H1 (cell line): Measurements from ENCODE around the gene PTGIS. TPM values are rescaled to one million over a fixed set of nuclear protein-coding genes. Genes with fewer than 3 reads are reported as not detected.

Source experiments
- CTCF ChIA-PET: fragments of 300-600 bp; sonication (Branson Sonifier 250); formaldehyde crosslinking; loops from one replicate; lab custom pipeline; 2021; ENCODE audit not compliant: partially characterized antibody; lab: Charles Lee
- POLR2A ChIA-PET: fragments of 300-600 bp; sonication (Branson Sonifier 250); formaldehyde crosslinking; loops from one replicate; lab custom pipeline; 2021; ENCODE audit warnings: inconsistent platforms; ENCODE audit not compliant: partially characterized antibody; lab: Charles Lee
- DNase-seq, 2 experiments: peaks; one replicate each; pipeline versions ENCODE4 v3.0.0 to v3.0.0-alpha.2; 2010 to 2022; ENCODE audit warnings: low spot score in 2 of 2, low read depth in 1 of 2, mixed read lengths in 1 of 2
- FAIRE-seq: peaks from 2 replicates; lab custom pipeline; 2011; peaks lifted over from hg19 to GRCh38; lab: Jason Lieb, UNC
- H2AFZ ChIP-seq: 2 replicates; pipeline ENCODE4 v1.8.1; 2012; ENCODE audit warnings: low read length, inconsistent platforms
- H2AK5ac ChIP-seq: 2 replicates; pipeline ENCODE4 v1.6.1; 2013; ENCODE audit warnings: low read depth, low read length
- H2BK120ac ChIP-seq: replicated peaks from 2 replicates; pipeline ENCODE3; 2013; ENCODE audit warnings: low read depth, low read length, inconsistent platforms
- H2BK12ac ChIP-seq: 2 replicates; pipeline ENCODE4 v1.6.1; 2013; ENCODE audit warnings: low read depth, low read length
- H2BK15ac ChIP-seq: 2 replicates; pipeline ENCODE4 v1.6.1; 2013; ENCODE audit warnings: low read length
- H2BK20ac ChIP-seq: 2 replicates; pipeline ENCODE4 v1.6.1; 2013; ENCODE audit warnings: low read length
- H2BK5ac ChIP-seq: 2 replicates; pipeline ENCODE4 v1.6.1; 2013; ENCODE audit warnings: low read depth, low read length
- H3K14ac ChIP-seq: 2 replicates; pipeline ENCODE4 v1.6.1; 2013; ENCODE audit warnings: inconsistent platforms; ENCODE audit not compliant: insufficient read length
- H3K18ac ChIP-seq: 2 replicates; pipeline ENCODE4 v1.6.1; 2013; ENCODE audit warnings: low read length; ENCODE audit errors: extremely low read depth
- H3K23ac ChIP-seq: 2 replicates; pipeline ENCODE4 v1.6.1; 2013; ENCODE audit warnings: inconsistent platforms; ENCODE audit not compliant: insufficient read length
- H3K23me2 ChIP-seq: 2 replicates; pipeline ENCODE4 v1.6.1; 2013; ENCODE audit warnings: low read depth, low read length
- H3K27ac ChIP-seq: 2 replicates; pipeline ENCODE4 v1.6.1; 2011; ENCODE audit warnings: low read depth, low read length, inconsistent platforms
- H3K27me3 ChIP-seq, 4 experiments: replicated peaks in 1 of 4; 1 replicate in 1 of 4; 2 replicates in 3 of 4; pipeline versions ENCODE4 v1.6.1 to v1.8.1; 2011 to 2013; ENCODE audit warnings: low read length in 3 of 4, mild to moderate bottlenecking in 3 of 4, inconsistent platforms in 2 of 4, mixed read lengths in 2 of 4, moderate library complexity in 1 of 4; ENCODE audit not compliant: control insufficient read depth in 3 of 4, insufficient read depth in 3 of 4; ENCODE audit errors: extremely low read depth in 1 of 4
- H3K36me3 ChIP-seq, 4 experiments: 2 replicates each; pipeline versions ENCODE4 v1.6.1 to v1.8.1; 2011 to 2013; ENCODE audit warnings: mild to moderate bottlenecking in 4 of 4, low read length in 3 of 4, moderate library complexity in 2 of 4, control low read depth in 1 of 4, inconsistent platforms in 1 of 4; ENCODE audit not compliant: insufficient read depth in 4 of 4, control insufficient read depth in 2 of 4
- H3K4ac ChIP-seq: replicated peaks from 2 replicates; pipeline ENCODE3; 2013; ENCODE audit warnings: low read length, low read depth, mixed read lengths, inconsistent platforms; ENCODE audit not compliant: insufficient read length
- H3K4me1 ChIP-seq, 4 experiments: replicated peaks in 1 of 4; 1 replicate in 1 of 4; 2 replicates in 3 of 4; pipeline versions ENCODE4 v1.6.1 to v1.8.1; 2011 to 2013; ENCODE audit warnings: low read length in 3 of 4, inconsistent platforms in 2 of 4, mixed read lengths in 1 of 4; ENCODE audit not compliant: insufficient read depth in 4 of 4, control insufficient read depth in 3 of 4
- H3K4me2 ChIP-seq, 2 experiments: 2 replicates each; pipeline versions ENCODE4 v1.6.1 to v1.8.1; 2011 to 2013; ENCODE audit warnings: low read depth in 2 of 2, low read length in 2 of 2, control low read depth in 1 of 2, inconsistent platforms in 1 of 2, mild to moderate bottlenecking in 1 of 2; ENCODE audit not compliant: insufficient read depth in 1 of 2
- H3K4me3 ChIP-seq, 4 experiments: fragments of 200-600, 300-600 bp in 1 of 4; sonication (generic), shearing (Covaris generic), sonication (Bioruptor Twin) in 1 of 4; 2 replicates each; pipeline versions ENCODE4 v1.5.1 to v1.8.1; 2011 to 2016; ENCODE audit warnings: low read length in 4 of 4, low read depth in 3 of 4, control low read depth in 2 of 4, inconsistent platforms in 2 of 4, mild to moderate bottlenecking in 2 of 4, mixed read lengths in 1 of 4, moderate library complexity in 1 of 4; ENCODE audit not compliant: insufficient read depth in 2 of 4; ENCODE audit errors: extremely low read depth in 1 of 4
- H3K56ac ChIP-seq: replicated peaks from 2 replicates; pipeline ENCODE3; 2013; ENCODE audit warnings: low read depth, mild to moderate bottlenecking, mixed read lengths, low read length, inconsistent platforms; ENCODE audit not compliant: insufficient read length
- H3K79me1 ChIP-seq: 2 replicates; pipeline ENCODE4 v1.6.1; 2013; ENCODE audit warnings: low read depth, low read length, control low read depth
- H3K79me2 ChIP-seq, 2 experiments: 2 replicates each; pipeline versions ENCODE4 v1.6.1 to v1.8.1; 2012 to 2013; ENCODE audit warnings: low read length in 2 of 2, mild to moderate bottlenecking in 2 of 2, inconsistent platforms in 1 of 2; ENCODE audit not compliant: insufficient read depth in 2 of 2, control insufficient read depth in 1 of 2
- H3K9ac ChIP-seq, 4 experiments: replicated peaks in 1 of 4; 1 replicate in 1 of 4; 2 replicates in 3 of 4; pipeline versions ENCODE4 v1.6.1 to v1.8.1; 2011 to 2013; ENCODE audit warnings: low read depth in 3 of 4, low read length in 3 of 4, control low read depth in 2 of 4, mild to moderate bottlenecking in 2 of 4, moderate library complexity in 2 of 4, inconsistent platforms in 1 of 4; ENCODE audit errors: extremely low read depth in 1 of 4
- H3K9me3 ChIP-seq, 2 experiments: 2 replicates each; pipeline versions ENCODE4 v1.6.1 to v1.8.1; 2012 to 2013; ENCODE audit warnings: mild to moderate bottlenecking in 2 of 2, moderate library complexity in 2 of 2, control low read depth in 1 of 2, inconsistent platforms in 1 of 2, low read depth in 1 of 2, low read length in 1 of 2, mixed read lengths in 1 of 2; ENCODE audit not compliant: insufficient read depth in 2 of 2
- H4K20me1 ChIP-seq, 2 experiments: replicated peaks in 1 of 2; 2 replicates each; pipeline versions ENCODE3 to v1.8.1; 2011 to 2013; ENCODE audit warnings: inconsistent platforms in 2 of 2, low read length in 2 of 2, mild to moderate bottlenecking in 1 of 2; ENCODE audit not compliant: insufficient read depth in 2 of 2, control insufficient read depth in 1 of 2
- H4K5ac ChIP-seq: 2 replicates; pipeline ENCODE4 v1.6.1; 2013; ENCODE audit warnings: low read length, low read depth, mixed read lengths, inconsistent platforms; ENCODE audit not compliant: insufficient read length
- H4K8ac ChIP-seq: 2 replicates; pipeline ENCODE4 v1.8.0; 2013; ENCODE audit warnings: mild to moderate bottlenecking, moderate library complexity, low read length, inconsistent platforms; ENCODE audit not compliant: insufficient read depth; ENCODE audit errors: extremely low read depth
- H4K91ac ChIP-seq: replicated peaks from 2 replicates; pipeline ENCODE3; 2013; ENCODE audit warnings: low read length, mixed read lengths, inconsistent platforms; ENCODE audit not compliant: insufficient read length
- GABPA ChIP-seq: IDR thresholded peaks from 2 replicates; pipeline ENCODE4 v1.6.1; 2011; ENCODE audit warnings: mild to moderate bottlenecking, low read length, moderate library complexity, borderline replicate concordance; ENCODE audit not compliant: insufficient read depth
- HDAC6 ChIP-seq: IDR thresholded peaks from one replicate; pipeline ENCODE4 v1.7.1; 2012; ENCODE audit warnings: low read depth, mild to moderate bottlenecking, inconsistent platforms, low read length, moderate library complexity
- JUN ChIP-seq: IDR thresholded peaks from 2 replicates; pipeline ENCODE4 v1.6.1; 2011; ENCODE audit warnings: low read depth, mild to moderate bottlenecking, improper control_type of control experiment, low read length
- JUND ChIP-seq: IDR thresholded peaks from 2 replicates; pipeline ENCODE4 v1.6.1; 2011; ENCODE audit warnings: mild to moderate bottlenecking, improper control_type of control experiment, low read length
- PHF8 ChIP-seq: fragments of 200-600 bp; sonication (generic); conservative IDR thresholded peaks from 2 replicates; pipeline ENCODE4 v1.7.1; 2012; ENCODE audit warnings: low read depth, mild to moderate bottlenecking, inconsistent platforms, low read length, moderate library complexity
- SIRT6 ChIP-seq: IDR thresholded peaks from one replicate; pipeline ENCODE4 v1.7.1; 2012; ENCODE audit warnings: low read length, inconsistent platforms
- SP1 ChIP-seq: IDR thresholded peaks from 2 replicates; pipeline ENCODE4 v1.6.1; 2011; ENCODE audit warnings: low read depth, low read length
- SP2 ChIP-seq: IDR thresholded peaks from 2 replicates; pipeline ENCODE4 v1.6.1; 2012; ENCODE audit warnings: mild to moderate bottlenecking, low read length, inconsistent platforms
- WGBS, 2 experiments: shearing (Covaris generic) in 1 of 2; methylation state at CpG; one replicate each; pipeline versions ENCODE4 v1.1.6 to v1.1.7; 2013 to 2015; ENCODE audit warnings: low lambda C conversion rate in 2 of 2, mixed read lengths in 2 of 2, inconsistent platforms in 1 of 2, low coverage in 1 of 2, missing lambda C conversion rate in 1 of 2; ENCODE audit not compliant: insufficient replicate concordance in 2 of 2, insufficient coverage in 1 of 2, insufficient read length in 1 of 2; ENCODE audit errors: extremely low coverage in 1 of 2, missing lambda C conversion rate in 1 of 2; 5-methylcytosine and 5-hydroxymethylcytosine counted together
- polyA plus RNA-seq, 7 experiments: library from polyadenylated mRNA; depleted of rRNA in 3 of 7; stranded (reverse) in 5 of 7; unstranded in 2 of 7; fragments of >200 nt in 5 of 7; fragments of 200-250 nt in 2 of 7; gene quantifications; 1 replicate in 5 of 7; 2 replicates in 1 of 7; 4 replicates in 1 of 7; pipeline versions ENCODE4 v1.2.1 to v1.2.3, GENCODE V29; 2011 to 2013; ENCODE audit warnings: missing spikeins in 2 of 7, mixed read lengths in 2 of 7
- total RNA-seq: library from RNA; stranded (reverse); fragmentation: NEBNext Ultra II Directional; extraction: Animal tissue kit (Norgen Biotek cat#: 25700); gene quantifications from 2 replicates; pipeline ENCODE4 v1.2.1, GENCODE V29; 2021

The PTGIS gene
- total and polyA plus RNA-seq, 2 of the 8 experiments (the other 6 are each of a cell fraction or from before 2014, with no cell fraction given), result 29.9 to 35.5 TPM

DNA sequence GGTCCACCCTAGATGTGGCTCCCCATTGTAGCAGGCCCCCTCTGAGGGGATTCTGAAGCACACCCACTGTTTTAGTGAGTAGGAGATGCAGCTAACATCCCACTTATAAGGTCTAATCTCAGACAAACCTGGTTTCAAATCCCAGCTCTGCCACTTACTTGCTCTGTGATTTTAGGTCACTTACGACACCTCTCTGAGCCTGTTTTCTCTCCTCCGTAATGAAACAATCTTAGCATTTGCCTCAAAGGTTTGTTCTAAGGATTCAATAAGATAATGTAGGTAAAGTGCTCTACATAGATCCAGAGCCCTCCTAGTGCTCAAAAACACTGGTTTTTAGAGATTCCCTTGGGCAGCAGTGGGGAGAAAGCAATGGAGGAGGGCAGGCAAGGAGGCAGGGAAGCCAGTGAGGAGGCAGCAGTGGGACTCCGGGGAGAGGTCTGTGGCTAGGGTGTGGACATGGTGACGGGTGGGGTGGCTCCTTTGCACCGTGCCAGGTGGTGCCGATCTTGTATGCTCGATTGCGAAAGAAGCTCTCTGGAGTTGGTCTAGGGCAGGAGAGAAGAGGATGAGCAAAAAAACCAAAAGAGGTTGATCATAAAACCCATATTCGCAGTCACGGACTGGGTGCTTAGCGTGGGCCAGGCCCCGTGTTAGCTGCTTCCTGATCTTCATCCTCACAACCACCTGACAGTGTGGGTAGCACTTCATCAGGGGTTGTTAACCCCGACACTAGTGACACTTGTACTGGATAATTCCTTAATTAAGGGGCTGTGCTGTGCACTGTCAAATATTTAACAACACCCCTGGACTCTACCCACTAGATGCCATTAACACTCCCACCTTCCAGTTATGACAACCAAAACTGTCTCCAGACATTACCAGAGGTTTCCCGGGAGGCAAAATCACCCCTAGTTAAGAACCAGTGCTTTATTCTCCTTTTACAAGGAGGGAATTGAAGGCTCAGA, 16.8 kb upstream of the PTGIS start:
- no peak overlapping the region for H3K4me3 ChIP-seq
- no peak overlapping the region for H3K9ac ChIP-seq
- no peaks in the 10 kb centered on the region for H3K36me3 ChIP-seq
- no peaks in the 10 kb centered on the region for H4K20me1 ChIP-seq
- H4K8ac ChIP-seq, result no peak overlapping the region
- no peaks in the 10 kb centered on the region for H3K79me1 ChIP-seq
- H3K18ac ChIP-seq, result no peak overlapping the region
- no peaks in the 10 kb centered on the region for H3K23me2 ChIP-seq
- DNase-seq (no peak), FAIRE-seq (no peak)
- H2AK5ac ChIP-seq, result no peak overlapping the region
- no peak overlapping the region for H4K91ac ChIP-seq
- no peak overlapping the region for H2BK20ac ChIP-seq
- no peak overlapping the region for H4K5ac ChIP-seq
- no peak overlapping the region for H3K4ac ChIP-seq
- H2AFZ ChIP-seq, result no peak overlapping the region
- no peak overlapping the region for H2BK15ac ChIP-seq
- no peak for TF ChIP-seq PHF8
- no peak for TF ChIP-seq SIRT6
- TF ChIP-seq JUN, result no peak
- TF ChIP-seq JUND, result no peak
- no peak for TF ChIP-seq GABPA
- TF ChIP-seq SP2, result no peak
- no peak for TF ChIP-seq SP1
- no peak for TF ChIP-seq HDAC6
- H3K56ac ChIP-seq, result no peak overlapping the region
- no peak overlapping the region for H2BK5ac ChIP-seq
- H3K23ac ChIP-seq, result no peak overlapping the region
- POLR2A ChIA-PET, result interaction anchor here (1.4 kb wide), 1 partner anchor 16 kb away, joined by 6 read pairs; no protein-coding TSS in a partner anchor
- no peak overlapping the region for H2BK12ac ChIP-seq
- no peaks in the 10 kb centered on the region for H3K27me3 ChIP-seq
- 93% methylated on average over 14 of the region's 14 CpGs; no CpG with 5 or more reads in 1 of the 2 experiments for WGBS, 2 experiments
- peaks cover 0 to 6% (median 3%) of the 10 kb centered on the region in 4 experiments; a peak in 5 of 7 replicates for H3K4me1 ChIP-seq
- no peaks in the 10 kb centered on the region for H3K79me2 ChIP-seq
- no peak overlapping the region for H3K4me2 ChIP-seq
- CTCF ChIA-PET, result interaction anchor here (0.7 to 11.2 kb wide), 10 partner anchors 11 to 303 kb away, joined by 3 to 88 read pairs (median 5); no protein-coding TSS in a partner anchor
- no peak overlapping the region for H2BK120ac ChIP-seq
- no peak overlapping the region for H3K14ac ChIP-seq
- H3K9me3 ChIP-seq, result peaks cover 3 to 4% of the 10 kb centered on the region in 2 experiments; a peak in 3 of 4 replicates
- H3K27ac ChIP-seq, result no peak overlapping the region
